Ovary (tissue), 3 donors: Measurements from ENCODE around the gene C11orf54.

Experiments used
- CTCF ChIP-seq, 3 donors: fragments of 450-650 bp in 2 of 3; fragments of 200-600 bp in 1 of 3; IDR thresholded peaks; one replicate each; pipeline versions ENCODE4 v1.5.1 to v1.8.0; 2016 to 2022; ENCODE audit warnings: antibody characterized with exemption in 3 of 3, mild to moderate bottlenecking in 1 of 3
- POLR2A ChIP-seq: fragments of 450-650 bp; IDR thresholded peaks from one replicate; pipeline ENCODE4 v1.6.1; 2017; ENCODE audit warnings: antibody characterized with exemption, mild to moderate bottlenecking, moderate library complexity
- donor health status: DM: no; HTN: no; CAD: no.

DNA sequence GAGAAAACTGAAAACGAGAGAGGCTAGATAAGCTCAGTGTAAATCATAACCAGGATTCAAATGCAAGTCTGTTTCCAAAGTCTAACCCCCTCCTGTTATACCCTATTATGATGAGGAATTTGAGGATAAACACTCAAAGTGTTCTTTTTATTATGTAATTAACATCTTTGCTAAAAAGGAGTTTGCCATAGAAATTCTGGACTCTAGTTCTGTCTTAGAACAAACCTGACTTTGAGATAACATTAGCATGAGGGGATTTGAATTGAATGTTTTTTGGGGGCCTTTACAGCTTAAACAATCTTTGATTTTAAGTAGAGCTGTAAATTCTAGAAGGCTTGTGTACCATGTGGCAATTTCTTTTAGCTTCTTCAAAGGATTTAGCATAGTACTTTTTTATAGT, 9.5 kb downstream of the C11orf54 start:
- TF ChIP-seq CTCF (IDR thresholded peaks at IDR 0.05) (no peak), POLR2A (no peak)
